A549 (cell line): ENCODE measurements around the gene NRXN3. TPM values are rescaled to one million over a fixed set of nuclear protein-coding genes. Genes with fewer than 3 reads are reported as not detected.

Experiments used
- ATAC-seq, 2 experiments: fragments of 200-7000 bp in 1 of 2; fragments of >200 bp in 1 of 2; cut with Nextera tagmentation in 1 of 2; cut with Tn5 transposase in 1 of 2; 3 replicates each; pipeline versions ENCODE4 v1.8.0 to v1.9.1; 2018 to 2020; ENCODE audit warnings: mild to moderate bottlenecking in 1 of 2, moderate library complexity in 1 of 2
- CTCF ChIA-PET: fragments of 300-600 bp; sonication (Branson Sonifier 250); formaldehyde crosslinking; extraction: SDS; loops from one replicate; lab custom pipeline; 2021; ENCODE audit warnings: antibody characterized with exemption, inconsistent platforms; lab: Yijun Ruan, JAX
- POLR2A ChIA-PET: fragments of 350-600 bp; formaldehyde crosslinking; extraction: SDS; loops from one replicate; lab custom pipeline; 2021; ENCODE audit warnings: antibody characterized with exemption, inconsistent platforms; lab: Yijun Ruan, JAX
- DNase-seq, 2 experiments: peaks; one replicate each; pipeline versions ENCODE4 v3.0.0 to v3.0.0-alpha.2; 2011 to 2016; ENCODE audit warnings: low read depth in 1 of 2, low spot score in 1 of 2
- FAIRE-seq: peaks from 2 replicates; lab custom pipeline; 2011; peaks lifted over from hg19 to GRCh38; lab: Jason Lieb, UNC
- H3K27ac ChIP-seq, 2 experiments: fragments of >200 bp; sonication (Bioruptor Twin); formaldehyde crosslinking; 3 replicates each; pipeline ENCODE4 v1.5.1; 2016 to 2017
- H3K4me1 ChIP-seq: fragments of >200 bp; sonication (Bioruptor Twin); formaldehyde crosslinking; 3 replicates; pipeline ENCODE4 v1.6.1; 2016
- H3K4me2 ChIP-seq: fragments of >200 bp; sonication (Bioruptor Twin); formaldehyde crosslinking; 3 replicates; pipeline ENCODE4 v1.6.1; 2016
- H3K4me3 ChIP-seq: fragments of >200 bp; sonication (Bioruptor Twin); formaldehyde crosslinking; 3 replicates; pipeline ENCODE4 v1.5.1; 2016
- H3K9me3 ChIP-seq: fragments of >200 bp; sonication (Bioruptor Twin); formaldehyde crosslinking; 3 replicates; pipeline ENCODE4 v1.6.1; 2016
- ATOH8 ChIP-seq: fragments of 250-450 bp; sonication (Bioruptor Pico); IDR thresholded peaks from 2 replicates; pipeline ENCODE4 v1.5.0; 2020; ENCODE audit warnings: low read depth, mild to moderate bottlenecking, moderate library complexity
- BCL3 ChIP-seq: fragments of >200 bp; sonication (Bioruptor Twin); formaldehyde crosslinking; IDR thresholded peaks from 3 replicates; pipeline ENCODE4 v1.6.1; 2016
- BHLHE40 ChIP-seq: IDR thresholded peaks from 2 replicates; pipeline ENCODE4 v1.6.1; 2012; ENCODE audit warnings: low read depth, low read length, inconsistent platforms
- CHD4 ChIP-seq: fragments of 200-600 bp; sonication (generic); IDR thresholded peaks from 2 replicates; pipeline ENCODE4 v1.6.1; 2016; ENCODE audit warnings: antibody characterized with exemption, mild to moderate bottlenecking, borderline replicate concordance
- CTCF ChIP-seq: fragments of >200 bp; sonication (Bioruptor Twin); formaldehyde crosslinking; IDR thresholded peaks from 3 replicates; pipeline ENCODE4 v1.5.1; 2016
- EHMT2 ChIP-seq: fragments of 200-600 bp; sonication (generic); IDR thresholded peaks from 2 replicates; pipeline ENCODE4 v1.6.1; 2016; ENCODE audit warnings: antibody characterized with exemption, low read depth, mild to moderate bottlenecking, moderate library complexity
- FOSB ChIP-seq: fragments of 250-450 bp; sonication (Bioruptor Pico); IDR thresholded peaks from 2 replicates; pipeline ENCODE4 v1.5.0; 2020; ENCODE audit warnings: mild to moderate bottlenecking, moderate library complexity
- FOSL2 ChIP-seq, 2 experiments: fragments of 450-650 bp in 1 of 2; fragments of >200 bp in 1 of 2; sonication (Bioruptor Twin) in 1 of 2; formaldehyde crosslinking; IDR thresholded peaks; 2 replicates each; pipeline versions ENCODE4 v1.5.0 to v1.6.1; 2016 to 2020; ENCODE audit warnings: mild to moderate bottlenecking in 1 of 2, moderate library complexity in 1 of 2
- HDAC2 ChIP-seq: fragments of 200-600 bp; sonication (generic); IDR thresholded peaks from 2 replicates; pipeline ENCODE4 v1.6.1; 2016
- HEYL ChIP-seq: fragments of 250-450 bp; sonication (Bioruptor Pico); IDR thresholded peaks from 2 replicates; pipeline ENCODE4 v1.8.0; 2021; ENCODE audit warnings: mild to moderate bottlenecking, moderate library complexity
- JUN ChIP-seq, 2 experiments: fragments of >200 bp; sonication (Bioruptor Twin); formaldehyde crosslinking; IDR thresholded peaks; 2 replicates in 1 of 2; 3 replicates in 1 of 2; pipeline ENCODE4 v1.6.1; 2016 to 2017
- JUNB ChIP-seq: fragments of >200 bp; sonication (Bioruptor Twin); formaldehyde crosslinking; IDR thresholded peaks from 2 replicates; pipeline ENCODE4 v1.6.1; 2016
- KDM1A ChIP-seq: fragments of 200-600 bp; sonication (generic); IDR thresholded peaks from 2 replicates; pipeline ENCODE4 v1.6.1; 2016; ENCODE audit warnings: low read depth, mild to moderate bottlenecking
- KDM5A ChIP-seq: fragments of 200-600 bp; sonication (generic); IDR thresholded peaks from 2 replicates; pipeline ENCODE4 v1.6.1; 2016; ENCODE audit warnings: antibody characterized with exemption, mild to moderate bottlenecking
- MYC ChIP-seq: IDR thresholded peaks from 2 replicates; pipeline ENCODE4 v1.6.1; 2012; ENCODE audit warnings: mild to moderate bottlenecking, inconsistent platforms, low read length, improper control_type of control experiment, borderline replicate concordance
- NPAS2 ChIP-seq: fragments of 250-450 bp; sonication (Bioruptor Pico); IDR thresholded peaks from 2 replicates; pipeline ENCODE4 v1.8.0; 2022; ENCODE audit warnings: mild to moderate bottlenecking, moderate library complexity, borderline replicate concordance
- NR3C1 ChIP-seq: fragments of >200 bp; sonication (Bioruptor Twin); formaldehyde crosslinking; IDR thresholded peaks from 3 replicates; pipeline ENCODE4 v1.6.1; 2017
- POLR2A ChIP-seq: IDR thresholded peaks from 2 replicates; pipeline ENCODE4 v1.6.1; 2012; ENCODE audit warnings: mild to moderate bottlenecking, low read length
- RAD21 ChIP-seq, 2 experiments: fragments of >200 bp in 1 of 2; sonication (Bioruptor Twin) in 1 of 2; formaldehyde crosslinking in 1 of 2; IDR thresholded peaks in 1 of 2; conservative IDR thresholded peaks in 1 of 2; 2 replicates in 1 of 2; 3 replicates in 1 of 2; pipeline ENCODE4 v1.6.1; 2012 to 2018; ENCODE audit warnings: inconsistent platforms in 1 of 2
- SMC3 ChIP-seq: fragments of >200 bp; sonication (Bioruptor Twin); formaldehyde crosslinking; IDR thresholded peaks from 3 replicates; pipeline ENCODE4 v1.6.1; 2018; ENCODE audit warnings: inconsistent platforms
- TFCP2L1 ChIP-seq: fragments of 250-450 bp; sonication (Bioruptor Pico); IDR thresholded peaks from 2 replicates; pipeline ENCODE4 v1.5.0; 2021; ENCODE audit warnings: mild to moderate bottlenecking
- ZNF302 ChIP-seq: fragments of 250-450 bp; sonication (Bioruptor Pico); IDR thresholded peaks from 2 replicates; pipeline ENCODE4 v1.9.0; 2021; ENCODE audit warnings: inconsistent platforms, mild to moderate bottlenecking, moderate library complexity
- WGBS: methylation state at CpG from one replicate; pipeline ENCODE4 v1.1.6; 2017; ENCODE audit errors: missing lambda C conversion rate; 5-methylcytosine and 5-hydroxymethylcytosine counted together
- polyA plus RNA-seq, 4 experiments: library from polyadenylated mRNA; depleted of rRNA in 3 of 4; stranded (reverse); fragments of >200 nt; fragmentation: RNase III in 1 of 4; extraction: RNeasy Plus Mini Kit Qiagen cat#74134 plus additional on column Dnase treatment in 1 of 4; gene quantifications; 2 replicates in 3 of 4; 3 replicates in 1 of 4; pipeline ENCODE4 v1.2.3, GENCODE V29; 2011 to 2017
- TF ChIP-seq, protein P1 (sequence below): fragments of >200 bp; sonication (Bioruptor Twin); formaldehyde crosslinking; IDR thresholded peaks from 2 replicates; pipeline ENCODE4 v1.6.1; 2016
- TF ChIP-seq, protein P2 (sequence below): IDR thresholded peaks from 2 replicates; pipeline ENCODE4 v1.6.1; 2012; ENCODE audit warnings: low read depth, borderline replicate concordance

NRXN3 gene
- polyA plus RNA-seq, 2 of the 4 experiments (the other 2 are of a cell fraction): 0.62 to 2.3 TPM

GRCh38 chr14:78697341-78697740 is 527.2 kb downstream of the NRXN3 start:
- ATAC-seq (peak; percentile 56 to 64; a peak in 4 of 6 replicates), FAIRE-seq (no peak)
- POLR2A ChIA-PET: no interaction called here
- CTCF ChIA-PET: interaction anchor here (0.7 to 2.4 kb wide), 8 partner anchors 9 to 1289 kb away, joined by 3 to 5 read pairs (median 3); no protein-coding TSS in a partner anchor
- no peak overlapping the region for H3K27ac ChIP-seq
- WGBS: 0% methylated on average over 2 of the region's 2 CpGs
- no peak overlapping the region for H3K4me2 ChIP-seq
- no peaks in the 10 kb centered on the region for H3K4me1 ChIP-seq
- TF ChIP-seq, protein P1, sequence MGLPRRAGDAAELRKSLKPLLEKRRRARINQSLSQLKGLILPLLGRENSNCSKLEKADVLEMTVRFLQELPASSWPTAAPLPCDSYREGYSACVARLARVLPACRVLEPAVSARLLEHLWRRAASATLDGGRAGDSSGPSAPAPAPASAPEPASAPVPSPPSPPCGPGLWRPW: no peak
- TF ChIP-seq BCL3: no peak
- peak; percentile 56; a peak in 4 of 5 replicates for TF ChIP-seq RAD21 (conservative IDR thresholded peaks at IDR 0.05 in 1 of 2, IDR thresholded peaks at IDR 0.05 in 1 of 2)
- TF ChIP-seq CTCF: peak; percentile 47
- TF ChIP-seq, protein P2, sequence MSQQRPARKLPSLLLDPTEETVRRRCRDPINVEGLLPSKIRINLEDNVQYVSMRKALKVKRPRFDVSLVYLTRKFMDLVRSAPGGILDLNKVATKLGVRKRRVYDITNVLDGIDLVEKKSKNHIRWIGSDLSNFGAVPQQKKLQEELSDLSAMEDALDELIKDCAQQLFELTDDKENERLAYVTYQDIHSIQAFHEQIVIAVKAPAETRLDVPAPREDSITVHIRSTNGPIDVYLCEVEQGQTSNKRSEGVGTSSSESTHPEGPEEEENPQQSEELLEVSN: no peak
- TF ChIP-seq SMC3: peak; percentile 22; the same call in 1 of the 3 replicates
- TF ChIP-seq, all 56 proteins: peak for 3
- no peaks in the 10 kb centered on the region for H3K9me3 ChIP-seq
- no peak overlapping the region for H3K4me3 ChIP-seq
- peak; percentile 7 to 36 for DNase-seq

DNA sequence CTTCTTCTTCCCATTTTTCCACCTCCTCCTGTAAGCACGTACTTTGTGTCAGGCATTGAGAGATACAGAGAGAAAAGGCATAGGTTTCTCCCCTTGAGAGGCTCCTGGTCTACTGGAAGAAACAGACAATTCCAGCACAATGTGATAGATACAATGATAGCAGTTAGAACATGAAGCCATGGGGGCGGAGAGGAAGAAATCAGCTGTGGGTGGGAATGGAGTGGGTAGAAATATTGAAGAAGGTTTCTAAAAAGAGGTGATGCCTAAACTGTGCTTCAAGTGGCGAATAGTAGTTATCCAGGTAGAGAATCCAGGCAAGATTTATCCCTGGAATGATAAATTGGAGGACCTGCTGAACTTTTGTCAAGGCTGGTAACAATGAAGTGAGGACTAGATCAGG is 528.8 kb downstream of the NRXN3 start:
- no peak overlapping the region for H3K4me3 ChIP-seq
- DNase-seq (no peak), FAIRE-seq (no peak), ATAC-seq (no peak)
- ChIA-PET CTCF (no interaction called here), POLR2A (no interaction called here)
- TF ChIP-seq ATOH8 (CRISPR knock-in tag): no peak
- TF ChIP-seq CHD4: no peak
- TF ChIP-seq FOSL2 (IDR thresholded peaks at IDR 0.05): no peak
- TF ChIP-seq FOSL2 (CRISPR knock-in tag; IDR thresholded peaks at IDR 0.05): no peak
- no peak for TF ChIP-seq MYC
- no peak for TF ChIP-seq TFCP2L1 (CRISPR knock-in tag)
- TF ChIP-seq POLR2A: no peak
- TF ChIP-seq BHLHE40: no peak
- TF ChIP-seq, protein P1: no peak
- no peaks in the 10 kb centered on the region for H3K4me1 ChIP-seq
- H3K27ac ChIP-seq: no peak overlapping the region
- H3K4me2 ChIP-seq: no peak overlapping the region
- WGBS: 1% methylated on average over 3 of the region's 3 CpGs
- H3K9me3 ChIP-seq: no peaks in the 10 kb centered on the region

DNA sequence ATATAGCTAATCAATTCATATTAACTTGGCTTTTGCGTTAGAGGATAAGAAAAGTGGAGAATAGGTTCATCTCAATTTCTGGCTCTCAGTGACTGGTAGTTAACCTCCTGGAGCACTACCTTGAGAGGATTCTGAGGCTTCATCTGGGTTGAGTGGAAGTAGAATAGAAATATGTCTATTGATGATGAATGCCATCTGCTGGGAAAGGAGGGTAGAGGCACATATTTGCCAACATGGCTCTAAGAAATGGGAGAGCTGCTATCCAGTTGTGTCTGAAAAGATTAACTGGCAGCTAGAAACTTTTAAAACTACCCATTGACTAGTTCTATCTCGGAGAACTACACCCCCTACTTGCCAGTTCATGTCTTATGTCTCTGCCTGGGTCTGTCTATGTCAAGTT is 530.1 kb downstream of the NRXN3 start:
- ATAC-seq (0 out of 6 replicates have a peak, but pooled peaks of 1 of the 2 experiments have one; percentile 33), FAIRE-seq (no peak), DNase-seq (peak in 1 of 2 experiments; percentile 4)
- TF ChIP-seq JUN (IDR thresholded peaks at IDR 0.05): no peak
- TF ChIP-seq RAD21 (conservative IDR thresholded peaks at IDR 0.05 in 1 of 2, IDR thresholded peaks at IDR 0.05 in 1 of 2): no peak
- TF ChIP-seq KDM5A: no peak
- TF ChIP-seq NPAS2 (CRISPR knock-in tag): no peak
- TF ChIP-seq EHMT2: no peak
- TF ChIP-seq FOSB (CRISPR knock-in tag): no peak
- TF ChIP-seq NR3C1: no peak
- no peak for TF ChIP-seq JUNB
- TF ChIP-seq HEYL: no peak
- TF ChIP-seq KDM1A: no peak
- TF ChIP-seq HDAC2: no peak
- TF ChIP-seq ZNF302 (CRISPR knock-in tag): no peak
- ChIA-PET POLR2A (no interaction called here), CTCF (no interaction called here)
- Histone ChIP-seq H3K27ac (no peak overlapping the region), H3K9me3 (no peaks in the 10 kb centered on the region), H3K4me1 (no peaks in the 10 kb centered on the region), H3K4me2 (no peak overlapping the region), H3K4me3 (no peak overlapping the region)
- WGBS: 2% methylated on average over 2 of the region's 2 CpGs
